ENCODE results near the gene CCBE1. TPM values are rescaled to one million over a fixed set of nuclear protein-coding genes. Genes with fewer than 3 reads are reported as not detected.

The CCBE1 gene
- total RNA-seq, 2 donors from 2014 or later = 0.27 to 3.1 TPM

- H3K4me3 ChIP-seq = no peak overlapping the region
- no peaks in the 10 kb centered on the region for H3K27me3 ChIP-seq
- intact Hi-C loops (cut with DNase I) = no loop called here
- no peaks in the 10 kb centered on the region for H3K4me1 ChIP-seq
- H3K36me3 ChIP-seq = no peaks in the 10 kb centered on the region
- no peak for DNase-seq
- TF ChIP-seq, protein P1, sequence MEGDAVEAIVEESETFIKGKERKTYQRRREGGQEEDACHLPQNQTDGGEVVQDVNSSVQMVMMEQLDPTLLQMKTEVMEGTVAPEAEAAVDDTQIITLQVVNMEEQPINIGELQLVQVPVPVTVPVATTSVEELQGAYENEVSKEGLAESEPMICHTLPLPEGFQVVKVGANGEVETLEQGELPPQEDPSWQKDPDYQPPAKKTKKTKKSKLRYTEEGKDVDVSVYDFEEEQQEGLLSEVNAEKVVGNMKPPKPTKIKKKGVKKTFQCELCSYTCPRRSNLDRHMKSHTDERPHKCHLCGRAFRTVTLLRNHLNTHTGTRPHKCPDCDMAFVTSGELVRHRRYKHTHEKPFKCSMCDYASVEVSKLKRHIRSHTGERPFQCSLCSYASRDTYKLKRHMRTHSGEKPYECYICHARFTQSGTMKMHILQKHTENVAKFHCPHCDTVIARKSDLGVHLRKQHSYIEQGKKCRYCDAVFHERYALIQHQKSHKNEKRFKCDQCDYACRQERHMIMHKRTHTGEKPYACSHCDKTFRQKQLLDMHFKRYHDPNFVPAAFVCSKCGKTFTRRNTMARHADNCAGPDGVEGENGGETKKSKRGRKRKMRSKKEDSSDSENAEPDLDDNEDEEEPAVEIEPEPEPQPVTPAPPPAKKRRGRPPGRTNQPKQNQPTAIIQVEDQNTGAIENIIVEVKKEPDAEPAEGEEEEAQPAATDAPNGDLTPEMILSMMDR (IDR thresholded peaks at IDR 0.05) = no peak
- no peak overlapping the region for H3K27ac ChIP-seq
- H3K9ac ChIP-seq (ENCODE audit: low read depth in 2 of 2, low read length in 2 of 2) = no peak overlapping the region
- no peaks in the 10 kb centered on the region for H3K9me3 ChIP-seq
Observed at GRCh38 chr18:59605633-59606192, 91.5 kb downstream of the CCBE1 start.

DNA sequence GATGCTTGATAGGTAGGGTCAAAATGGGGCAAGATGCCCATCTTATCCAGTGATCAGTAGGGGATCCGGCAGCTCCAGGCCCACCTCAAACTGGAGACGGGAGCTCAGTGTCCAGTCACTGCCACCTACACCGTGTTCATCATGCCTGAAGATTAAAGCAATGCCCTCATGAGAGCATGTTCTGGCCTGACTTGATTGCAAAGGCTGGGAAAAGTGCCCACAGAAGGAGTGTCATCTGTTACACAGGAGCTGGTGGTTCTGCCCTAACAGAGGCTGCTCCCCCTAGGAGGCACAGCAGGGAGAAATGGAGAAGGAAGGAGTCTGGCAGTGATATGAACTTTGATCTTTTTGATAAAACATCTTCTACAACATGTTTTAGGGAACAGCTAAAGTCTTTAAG lies 92.3 kb downstream of the CCBE1 start:
- no peak for DNase-seq
- H3K4me3 ChIP-seq = no peak overlapping the region
- no peak overlapping the region for H3K9ac ChIP-seq (ENCODE audit: low read depth in 2 of 2, low read length in 2 of 2)
- no peaks in the 10 kb centered on the region for H3K36me3 ChIP-seq
- H3K27me3 ChIP-seq = no peaks in the 10 kb centered on the region
- no peaks in the 10 kb centered on the region for H3K9me3 ChIP-seq
- intact Hi-C loops (cut with DNase I) = no loop called here
- H3K27ac ChIP-seq = no peak overlapping the region
- H3K4me1 ChIP-seq = no peaks in the 10 kb centered on the region
- TF ChIP-seq, protein P1 (IDR thresholded peaks at IDR 0.05) = no peak

DNA sequence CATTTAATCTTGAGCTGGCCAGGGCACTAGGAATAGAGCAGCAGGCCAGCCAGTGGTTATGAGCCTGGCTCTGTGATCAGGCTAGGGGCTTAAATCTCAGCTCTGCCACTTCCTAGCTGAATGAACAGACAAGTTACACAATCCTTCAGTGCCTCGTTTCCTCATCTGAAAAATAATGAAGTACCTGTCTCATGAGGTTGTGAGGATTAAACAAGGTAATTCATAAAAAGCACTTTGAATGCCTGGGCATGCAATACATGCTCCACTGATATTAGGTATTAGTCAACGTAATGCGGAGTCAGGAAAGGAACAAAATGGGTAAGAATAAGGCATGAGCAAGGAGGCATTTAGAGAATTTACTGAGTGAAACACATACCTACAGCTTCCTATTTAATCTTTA lies 100.2 kb downstream of the CCBE1 start:
- no peaks in the 10 kb centered on the region for H3K27me3 ChIP-seq
- intact Hi-C loops (cut with DNase I) = no loop called here
- no peak overlapping the region for H3K4me3 ChIP-seq
- no peaks in the 10 kb centered on the region for H3K9me3 ChIP-seq
- H3K4me1 ChIP-seq = no peaks in the 10 kb centered on the region
- no peak overlapping the region for H3K9ac ChIP-seq (ENCODE audit: low read depth in 2 of 2, low read length in 2 of 2)
- H3K27ac ChIP-seq = no peak overlapping the region
- TF ChIP-seq, protein P1 (IDR thresholded peaks at IDR 0.05) = no peak
- H3K36me3 ChIP-seq = no peaks in the 10 kb centered on the region
- no peak for DNase-seq

GRCh38 chr18:59593291-59593717 lies 103.9 kb downstream of the CCBE1 start:
- Histone ChIP-seq H3K4me1 (no peaks in the 10 kb centered on the region), H3K9ac (ENCODE audit: low read depth in 2 of 2, low read length in 2 of 2) (no peak overlapping the region), H3K27me3 (no peaks in the 10 kb centered on the region), H3K36me3 (no peaks in the 10 kb centered on the region), H3K9me3 (no peaks in the 10 kb centered on the region), H3K4me3 (no peak overlapping the region), H3K27ac (no peak overlapping the region)
- intact Hi-C loops (cut with DNase I) = no loop called here
- DNase-seq = no peak
- TF ChIP-seq, protein P1 (IDR thresholded peaks at IDR 0.05) = no peak

DNA sequence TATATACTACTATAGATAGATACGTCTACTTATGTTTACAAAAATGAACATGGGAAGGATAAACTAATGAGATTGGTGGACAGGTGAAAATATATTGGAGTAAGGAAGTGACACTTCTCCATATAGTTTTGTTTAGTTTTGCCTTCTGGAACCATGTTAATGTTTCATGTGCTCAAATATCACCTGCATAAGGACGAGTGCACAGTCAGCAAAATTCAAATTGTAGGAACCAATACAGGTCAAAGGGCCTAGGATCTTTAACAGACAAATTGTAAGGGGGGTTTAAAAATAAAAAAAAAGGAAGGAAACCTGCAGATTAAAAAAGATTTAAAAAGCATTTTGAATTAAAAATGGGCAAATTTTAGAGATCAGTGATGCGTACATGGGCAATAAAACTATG lies 104.6 kb downstream of the CCBE1 start:
- no peaks in the 10 kb centered on the region for H3K36me3 ChIP-seq
- intact Hi-C loops (cut with DNase I) = no loop called here
- TF ChIP-seq, protein P1 (IDR thresholded peaks at IDR 0.05) = no peak

More for the DNA sequence above, 104.6 kb downstream of the CCBE1 start:
- H3K27ac ChIP-seq = no peak overlapping the region
- H3K4me1 ChIP-seq = no peaks in the 10 kb centered on the region
- no peak overlapping the region for H3K4me3 ChIP-seq
- H3K9me3 ChIP-seq = no peaks in the 10 kb centered on the region
- H3K9ac ChIP-seq (ENCODE audit: low read depth in 2 of 2, low read length in 2 of 2) = no peak overlapping the region
- H3K27me3 ChIP-seq = no peaks in the 10 kb centered on the region
- DNase-seq = no peak
